IMR-90 (cell line): ENCODE measurements around the gene CCND1. TPM values are rescaled to one million over a fixed set of nuclear protein-coding genes. Genes with fewer than 3 reads are reported as not detected.

Source experiments
- ATAC-seq: fragments of 200-7000 bp; cut with Tn5 transposase; 2 replicates; pipeline ENCODE4 v1.9.1; 2020; ENCODE audit warnings: low read depth, mild to moderate bottlenecking, moderate library complexity
- BruUV-seq: library from RNA; stranded (reverse); fragments of 400-500 nt; replicated peaks from 2 replicates; lab custom pipeline; 2021; lab: Mats Ljungman, UMichigan
- CTCF ChIA-PET: fragments of 300-600 bp; formaldehyde crosslinking; extraction: SDS; loops from one replicate; lab custom pipeline; 2021; ENCODE audit warnings: antibody characterized with exemption; lab: Yijun Ruan, JAX
- POLR2A ChIA-PET: fragments of 300-600 bp; sonication (Branson Sonifier 250); formaldehyde crosslinking; loops from one replicate; lab custom pipeline; 2022; ENCODE audit warnings: antibody characterized with exemption; ENCODE audit not compliant: unreplicated experiment; lab: Charles Lee
- DNase-seq: peaks from one replicate; pipeline ENCODE4 v3.0.0; 2013
- H2AFZ ChIP-seq: replicated peaks from 2 replicates; pipeline ENCODE3; 2013; ENCODE audit warnings: low read length, mild to moderate bottlenecking; ENCODE audit not compliant: poor library complexity
- H2AK5ac ChIP-seq: 2 replicates; pipeline ENCODE4 v1.6.1; 2013; ENCODE audit warnings: low read depth, low read length, inconsistent platforms
- H2AK9ac ChIP-seq: replicated peaks from 2 replicates; pipeline ENCODE3; 2013; ENCODE audit warnings: mild to moderate bottlenecking, low read depth, low read length, moderate library complexity; ENCODE audit not compliant: poor library complexity
- H2BK120ac ChIP-seq: 2 replicates; pipeline ENCODE4 v1.6.1; 2013; ENCODE audit warnings: low read depth, low read length, inconsistent platforms
- H2BK15ac ChIP-seq: 3 replicates; pipeline ENCODE4 v1.6.1; 2013; ENCODE audit warnings: low read depth, low read length, inconsistent platforms
- H2BK20ac ChIP-seq: 2 replicates; pipeline ENCODE4 v1.6.1; 2013; ENCODE audit warnings: low read depth, mild to moderate bottlenecking, inconsistent platforms, low read length, moderate library complexity
- H2BK5ac ChIP-seq: 2 replicates; pipeline ENCODE4 v1.6.1; 2013; ENCODE audit warnings: mild to moderate bottlenecking, low read depth, low read length, inconsistent platforms; ENCODE audit not compliant: poor library complexity, severe bottlenecking
- H3K14ac ChIP-seq: replicated peaks from 2 replicates; pipeline ENCODE4 v1.6.1; 2013; ENCODE audit warnings: low read depth, low read length, inconsistent platforms
- H3K18ac ChIP-seq: 2 replicates; pipeline ENCODE4 v1.6.1; 2013; ENCODE audit warnings: low read depth, low read length, control low read depth
- H3K23ac ChIP-seq: 2 replicates; pipeline ENCODE4 v1.6.1; 2013; ENCODE audit warnings: low read depth, low read length, inconsistent platforms
- H3K27ac ChIP-seq: 2 replicates; pipeline ENCODE4 v1.5.1; 2013; ENCODE audit warnings: mild to moderate bottlenecking, control low read depth, low read length; ENCODE audit not compliant: insufficient read depth
- H3K27me3 ChIP-seq: 2 replicates; pipeline ENCODE4 v1.6.1; 2013; ENCODE audit warnings: low read length; ENCODE audit not compliant: control insufficient read depth, insufficient read depth
- H3K36me3 ChIP-seq: 2 replicates; pipeline ENCODE4 v1.6.1; 2013; ENCODE audit warnings: low read length, mixed read lengths; ENCODE audit not compliant: control insufficient read depth, insufficient read depth
- H3K4ac ChIP-seq: 2 replicates; pipeline ENCODE4 v1.6.1; 2013; ENCODE audit warnings: low read depth, low read length, inconsistent platforms
- H3K4me1 ChIP-seq: 2 replicates; pipeline ENCODE4 v1.6.1; 2013; ENCODE audit warnings: low read length, mixed read lengths; ENCODE audit not compliant: control insufficient read depth, insufficient read depth
- H3K4me2 ChIP-seq: 2 replicates; pipeline ENCODE4 v1.6.1; 2013; ENCODE audit warnings: low read depth, mild to moderate bottlenecking, control low read depth, low read length, moderate library complexity
- H3K4me3 ChIP-seq: 2 replicates; pipeline ENCODE4 v1.5.1; 2013; ENCODE audit warnings: low read depth, mild to moderate bottlenecking, control low read depth, low read length, moderate library complexity; ENCODE audit not compliant: insufficient read depth
- H3K56ac ChIP-seq: 2 replicates; pipeline ENCODE4 v1.6.1; 2013; ENCODE audit warnings: low read length, inconsistent platforms; ENCODE audit not compliant: insufficient read depth; ENCODE audit errors: extremely low read depth
- H3K79me1 ChIP-seq, 2 experiments: 2 replicates each; pipeline ENCODE4 v1.6.1; 2013; ENCODE audit warnings: low read length in 2 of 2, inconsistent platforms in 1 of 2, low read depth in 1 of 2
- H3K9ac ChIP-seq: 2 replicates; pipeline ENCODE4 v1.6.1; 2013; ENCODE audit warnings: low read depth, low read length, control low read depth
- H3K9me1 ChIP-seq: 2 replicates; pipeline ENCODE4 v1.6.1; 2013; ENCODE audit warnings: low read length, inconsistent platforms; ENCODE audit not compliant: insufficient read depth
- H3K9me3 ChIP-seq: 2 replicates; pipeline ENCODE4 v1.6.1; 2013; ENCODE audit warnings: low read length; ENCODE audit not compliant: control insufficient read depth, insufficient read depth
- H4K20me1 ChIP-seq: 2 replicates; pipeline ENCODE4 v1.6.1; 2013; ENCODE audit warnings: low read length, inconsistent platforms; ENCODE audit not compliant: insufficient read depth
- H4K5ac ChIP-seq: 2 replicates; pipeline ENCODE4 v1.6.1; 2013; ENCODE audit warnings: mild to moderate bottlenecking, low read depth, low read length, control low read depth
- H4K8ac ChIP-seq, 2 experiments: 2 replicates each; pipeline ENCODE4 v1.6.1; 2013; ENCODE audit warnings: low read depth in 2 of 2, low read length in 2 of 2, control low read depth in 1 of 2, inconsistent platforms in 1 of 2
- H4K91ac ChIP-seq: 2 replicates; pipeline ENCODE4 v1.6.1; 2013; ENCODE audit warnings: low read depth, low read length, inconsistent platforms; ENCODE audit not compliant: insufficient read depth
- BHLHE40 ChIP-seq: fragments of 150-350 bp; IDR thresholded peaks from 2 replicates; pipeline ENCODE4 v1.6.1; 2016; ENCODE audit warnings: mild to moderate bottlenecking, low read depth, low read length
- CEBPB ChIP-seq: IDR thresholded peaks from 2 replicates; pipeline ENCODE4 v1.6.1; 2012; ENCODE audit warnings: low read depth, low read length, improper control_type of control experiment
- CHD1 ChIP-seq: IDR thresholded peaks from 2 replicates; pipeline ENCODE4 v1.6.1; 2012; ENCODE audit warnings: low read depth, low read length, improper control_type of control experiment
- CTCF ChIP-seq: conservative IDR thresholded peaks from 2 replicates; pipeline ENCODE4 v1.5.1; 2012; ENCODE audit warnings: mild to moderate bottlenecking, low read depth, low read length, improper control_type of control experiment
- ELK1 ChIP-seq: fragments of 150-350 bp; IDR thresholded peaks from 2 replicates; pipeline ENCODE4 v1.6.1; 2016; ENCODE audit warnings: low read depth, mild to moderate bottlenecking, low read length, moderate library complexity, borderline replicate concordance
- FOS ChIP-seq: fragments of 150-350 bp; IDR thresholded peaks from 2 replicates; pipeline ENCODE4 v1.6.1; 2016; ENCODE audit warnings: low read depth, low read length
- MAFK ChIP-seq: IDR thresholded peaks from 2 replicates; pipeline ENCODE4 v1.6.1; 2012; ENCODE audit warnings: low read depth, low read length, improper control_type of control experiment
- MXI1 ChIP-seq: IDR thresholded peaks from 2 replicates; pipeline ENCODE4 v1.6.1; 2012; ENCODE audit warnings: low read depth, mild to moderate bottlenecking, low read length, moderate library complexity, borderline replicate concordance
- NFE2L2 ChIP-seq: fragments of 150-350 bp; IDR thresholded peaks from 2 replicates; pipeline ENCODE4 v1.6.1; 2016; ENCODE audit warnings: low read depth, mild to moderate bottlenecking, low read length
- POLR2A ChIP-seq: IDR thresholded peaks from 2 replicates; pipeline ENCODE4 v1.6.1; 2012; ENCODE audit warnings: mild to moderate bottlenecking, low read depth, low read length
- RAD21 ChIP-seq: IDR thresholded peaks from 2 replicates; pipeline ENCODE4 v1.6.1; 2012; ENCODE audit warnings: low read length, improper control_type of control experiment
- RCOR1 ChIP-seq: IDR thresholded peaks from 2 replicates; pipeline ENCODE4 v1.6.1; 2012; ENCODE audit warnings: mild to moderate bottlenecking, low read length, improper control_type of control experiment; ENCODE audit not compliant: insufficient replicate concordance
- RFX5 ChIP-seq: IDR thresholded peaks from 2 replicates; pipeline ENCODE4 v1.8.0; 2012; ENCODE audit warnings: low read depth, mild to moderate bottlenecking, low read length, moderate library complexity
- SMC3 ChIP-seq: fragments of 150-350 bp; IDR thresholded peaks from 2 replicates; pipeline ENCODE4 v1.6.1; 2016; ENCODE audit warnings: low read depth, mild to moderate bottlenecking, antibody characterized with exemption, low read length, moderate library complexity
- WGBS, 2 experiments: methylation state at CpG; one replicate each; pipeline versions ENCODE4 v1.1.5 to v1.1.7; 2013; ENCODE audit warnings: missing lambda C conversion rate in 2 of 2; ENCODE audit not compliant: insufficient read length in 1 of 2; ENCODE audit errors: extremely low coverage in 2 of 2; 5-methylcytosine and 5-hydroxymethylcytosine counted together
- dilution Hi-C: fragments of 300-500 bp; cut with HindIII; formaldehyde crosslinking; loops from one replicate; pipeline ENCODE4 v1.14.3; 2018; ENCODE audit warnings: low sequenced_read_pairs; ENCODE audit not compliant: unreplicated experiment
- in situ Hi-C: fragments of 300-500 bp; cut with MboI; formaldehyde crosslinking; loops from 3 replicates; pipeline ENCODE4 v1.14.3; 2019; ENCODE audit warnings: low sequenced_read_pairs, inconsistent platforms, mixed read lengths
- intact Hi-C: fragments of 100-400 bp; cut with micrococcal nuclease; formaldehyde crosslinking; loops from 2 replicates; pipeline ENCODE4 v1.10.0; 2022
- polyA plus RNA-seq, 3 experiments: library from polyadenylated mRNA; depleted of rRNA; stranded (reverse); fragments of >200 nt; gene quantifications; 2 replicates each; pipeline ENCODE4 v1.2.3, GENCODE V29; 2012; ENCODE audit warnings: low replicate concordance in 1 of 3
- total RNA-seq: library from RNA; depleted of rRNA; stranded (reverse); fragments of >200 nt; gene quantifications from 2 replicates; pipeline ENCODE4 v1.2.3, GENCODE V29; 2012

The CCND1 gene
- total and polyA plus RNA-seq, 2 of the 4 experiments (the other 2 are of a cell fraction), result 481 to 748 TPM

DNA sequence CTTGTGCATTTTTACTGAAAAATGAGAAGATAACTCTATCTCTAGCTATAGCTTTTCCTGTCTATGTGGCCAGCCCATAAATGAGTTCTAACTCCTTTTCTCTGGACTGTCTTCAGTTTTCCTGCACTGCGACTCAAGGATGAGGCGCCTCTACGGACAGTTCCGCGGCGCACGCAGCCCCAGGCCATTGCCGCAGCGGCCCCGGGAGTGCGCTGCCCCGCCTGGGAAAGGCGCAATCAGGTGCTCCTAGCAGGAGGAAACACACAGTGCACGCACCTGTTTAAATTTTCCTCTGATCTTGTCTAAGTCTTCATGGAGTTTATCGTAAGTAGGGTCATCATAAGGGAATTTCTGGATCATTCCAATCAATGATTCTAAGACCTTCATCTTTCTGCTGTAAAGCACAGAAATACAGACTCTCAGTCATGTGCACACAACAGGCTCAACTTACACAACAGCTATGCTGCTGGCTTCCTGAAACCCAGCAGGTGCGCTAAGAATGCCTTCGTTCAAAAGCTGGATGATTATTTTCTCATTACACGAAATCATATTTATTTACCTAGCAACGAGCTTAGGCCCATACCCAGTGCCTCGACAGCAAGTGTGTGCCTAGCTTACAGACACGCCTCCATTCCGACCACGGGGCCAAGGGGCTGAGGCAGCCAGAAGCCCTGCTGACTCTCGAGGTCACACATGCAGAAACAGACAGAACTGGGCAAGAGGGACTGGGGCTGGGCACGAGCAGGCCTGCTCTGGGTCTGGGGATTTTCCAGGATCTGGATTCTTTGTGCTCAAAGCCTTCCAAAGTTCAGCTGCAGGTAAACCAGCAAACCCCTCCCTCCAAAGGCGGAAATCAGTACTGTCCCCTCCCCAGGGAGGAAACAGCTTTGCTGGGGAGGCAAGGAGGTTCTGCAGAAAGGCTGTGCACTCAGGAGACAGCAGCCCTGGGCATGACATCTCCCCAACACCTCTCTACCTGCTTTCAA, 27.0 kb downstream of the CCND1 start:
- H3K9me1 ChIP-seq, result no peaks in the 10 kb centered on the region
- H2AFZ ChIP-seq, result no peak overlapping the region
- H3K18ac ChIP-seq, result no peak overlapping the region
- peaks cover 2% of the 10 kb centered on the region; the same call in 1 of the 2 replicates for H3K4me1 ChIP-seq
- H3K23ac ChIP-seq, result no peak overlapping the region
- H3K36me3 ChIP-seq, result peaks cover 45% of the 10 kb centered on the region
- no peak overlapping the region for H3K9ac ChIP-seq
- 88% methylated on average over 12 of the region's 26 CpGs; no CpG with 5 or more reads in 1 of the 2 experiments for WGBS, 2 experiments
- H3K4me3 ChIP-seq, result no peak overlapping the region
- H4K20me1 ChIP-seq, result peaks cover 8% of the 10 kb centered on the region
- no peaks in the 10 kb centered on the region for H3K27me3 ChIP-seq
- no peak overlapping the region for H2AK5ac ChIP-seq
- TF ChIP-seq CHD1, result no peak
- TF ChIP-seq NFE2L2, result no peak
- no peak for TF ChIP-seq CTCF
- TF ChIP-seq FOS, result no peak
- TF ChIP-seq RFX5, result no peak
- TF ChIP-seq ELK1, result no peak
- TF ChIP-seq CEBPB, result no peak
- TF ChIP-seq MAFK, result no peak
- TF ChIP-seq SMC3, result no peak
- TF ChIP-seq POLR2A, result no peak
- TF ChIP-seq RCOR1, result no peak
- TF ChIP-seq BHLHE40, result no peak
- no peak for TF ChIP-seq MXI1
- no peak for TF ChIP-seq RAD21
- H2BK15ac ChIP-seq, result no peak overlapping the region
- H4K91ac ChIP-seq, result no peak overlapping the region
- ATAC-seq, result no peak
- ChIA-PET CTCF (no interaction called here), POLR2A (no interaction called here)
- H3K9me3 ChIP-seq, result no peaks in the 10 kb centered on the region
- no TSS peak for BruUV-seq
- no peak overlapping the region for H4K5ac ChIP-seq
- H3K4ac ChIP-seq, result no peak overlapping the region
- dilution Hi-C loops, result no loop called here
- no peak for DNase-seq
- H3K56ac ChIP-seq, result no peak overlapping the region
- peaks cover 24 to 64% of the 10 kb centered on the region in 2 experiments for H3K79me1 ChIP-seq
- H3K27ac ChIP-seq, result no peak overlapping the region
- H2AK9ac ChIP-seq, result peak overlapping the region; percentile 65
- no peak overlapping the region for H2BK120ac ChIP-seq
- H3K14ac ChIP-seq, result no peak overlapping the region
- no peak overlapping the region for H2BK5ac ChIP-seq
- in situ Hi-C loops, result loop anchor here (25.0 kb wide), 2 partner anchors 731 to 1056 kb away; no protein-coding TSS in a partner anchor
- H3K4me2 ChIP-seq, result no peak overlapping the region
- no peak overlapping the region for H2BK20ac ChIP-seq
- intact Hi-C loops, result no loop called here
- H4K8ac ChIP-seq, result no peak overlapping the region
